Astrocyte (in vitro differentiated cells and primary cell): ENCODE measurements around the gene ITPR2.

ENCODE experiments used
- EZH2 ChIP-seq: IDR thresholded peaks from 2 replicates; pipeline ENCODE4 v1.6.1; 2012; ENCODE audit warnings: mild to moderate bottlenecking, low read length, inconsistent platforms; ENCODE audit not compliant: insufficient read depth
- TF ChIP-seq, protein P1 (sequence below): IDR thresholded peaks from 2 replicates; pipeline ENCODE4 v1.5.1; 2011; ENCODE audit warnings: low read depth, mild to moderate bottlenecking, inconsistent platforms, low read length, moderate library complexity; ENCODE audit not compliant: insufficient read depth

GRCh38 chr12:26410689-26411088 lies 422.3 kb downstream of the ITPR2 start:
- TF ChIP-seq, protein P1, sequence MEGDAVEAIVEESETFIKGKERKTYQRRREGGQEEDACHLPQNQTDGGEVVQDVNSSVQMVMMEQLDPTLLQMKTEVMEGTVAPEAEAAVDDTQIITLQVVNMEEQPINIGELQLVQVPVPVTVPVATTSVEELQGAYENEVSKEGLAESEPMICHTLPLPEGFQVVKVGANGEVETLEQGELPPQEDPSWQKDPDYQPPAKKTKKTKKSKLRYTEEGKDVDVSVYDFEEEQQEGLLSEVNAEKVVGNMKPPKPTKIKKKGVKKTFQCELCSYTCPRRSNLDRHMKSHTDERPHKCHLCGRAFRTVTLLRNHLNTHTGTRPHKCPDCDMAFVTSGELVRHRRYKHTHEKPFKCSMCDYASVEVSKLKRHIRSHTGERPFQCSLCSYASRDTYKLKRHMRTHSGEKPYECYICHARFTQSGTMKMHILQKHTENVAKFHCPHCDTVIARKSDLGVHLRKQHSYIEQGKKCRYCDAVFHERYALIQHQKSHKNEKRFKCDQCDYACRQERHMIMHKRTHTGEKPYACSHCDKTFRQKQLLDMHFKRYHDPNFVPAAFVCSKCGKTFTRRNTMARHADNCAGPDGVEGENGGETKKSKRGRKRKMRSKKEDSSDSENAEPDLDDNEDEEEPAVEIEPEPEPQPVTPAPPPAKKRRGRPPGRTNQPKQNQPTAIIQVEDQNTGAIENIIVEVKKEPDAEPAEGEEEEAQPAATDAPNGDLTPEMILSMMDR: no peak
- no peak for TF ChIP-seq EZH2
